Stimulated activated CD4-positive, alpha-beta T cell treated with anti-CD3 and anti-CD28 coated beads, Interleukin-15, amount 100 ng/mL, for 24 hours (primary cell): ENCODE measurements around the gene IRF8.
"Not testable (repeated sequence)": the region's sequence is repeated elsewhere in the genome, so short reads cannot be mapped to it uniquely, and the experiment has no call there.

Source experiments
- DNase-seq: peaks from one replicate; pipeline ENCODE4 v3.0.0-alpha.2; 2020

IRF8 gene

DNA sequence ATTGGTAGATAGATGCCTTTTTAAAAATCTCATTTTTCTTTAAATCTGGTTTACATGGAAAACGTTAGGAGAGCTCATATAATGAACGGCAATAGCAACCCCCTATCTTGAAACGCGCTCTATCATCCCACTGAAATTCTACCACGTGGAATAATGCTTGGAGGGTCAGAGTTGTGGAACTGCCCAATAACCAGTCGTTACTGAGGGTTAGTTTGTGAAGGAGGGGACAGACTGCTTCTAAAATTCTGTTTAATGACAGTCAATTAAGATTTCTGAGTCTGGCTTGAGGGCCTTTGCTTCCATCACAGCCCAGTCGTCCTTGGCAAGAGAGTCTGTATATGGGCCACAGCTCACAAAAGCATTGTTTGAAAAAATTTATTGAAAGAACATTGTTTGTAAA is 482 bp downstream of the IRF8 start:
- no peak for DNase-seq

DNA sequence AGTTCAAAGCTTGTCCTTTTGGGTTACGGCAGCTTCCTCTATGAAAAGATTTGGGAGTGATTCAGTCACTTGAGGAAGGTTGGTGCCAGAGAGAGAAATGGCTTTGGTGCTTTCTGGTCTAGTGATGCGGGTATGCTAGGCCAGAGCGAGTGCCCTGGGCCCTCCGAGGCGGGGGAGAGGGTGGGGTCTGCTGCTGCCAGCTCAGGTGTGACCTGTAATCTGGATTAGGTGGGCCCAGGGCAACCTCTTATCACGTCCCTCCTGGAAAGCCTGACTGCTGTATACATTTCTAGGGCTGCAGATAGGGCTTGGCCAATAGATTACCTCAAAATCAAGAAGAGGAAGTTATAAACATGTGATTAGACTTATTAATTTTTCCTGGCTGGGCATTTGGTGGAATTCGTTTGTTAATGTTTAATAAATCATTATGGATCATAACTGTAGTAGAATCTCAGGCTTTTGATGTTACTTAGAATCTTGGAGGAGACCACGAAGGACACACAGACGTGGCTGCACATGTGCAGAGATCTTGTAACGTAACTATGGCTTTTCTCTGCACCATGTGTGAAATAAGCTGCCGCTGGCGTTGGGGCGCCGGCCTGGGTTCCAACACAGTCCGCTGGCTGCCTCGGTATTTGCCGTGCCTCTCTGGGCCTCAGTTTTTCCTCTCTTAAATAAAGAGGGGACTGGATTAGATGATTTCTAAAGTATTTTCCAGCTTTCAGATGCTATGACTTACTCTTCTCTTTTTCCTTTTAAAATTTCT is 1.2 kb downstream of the IRF8 start:
- no peak for DNase-seq

DNA sequence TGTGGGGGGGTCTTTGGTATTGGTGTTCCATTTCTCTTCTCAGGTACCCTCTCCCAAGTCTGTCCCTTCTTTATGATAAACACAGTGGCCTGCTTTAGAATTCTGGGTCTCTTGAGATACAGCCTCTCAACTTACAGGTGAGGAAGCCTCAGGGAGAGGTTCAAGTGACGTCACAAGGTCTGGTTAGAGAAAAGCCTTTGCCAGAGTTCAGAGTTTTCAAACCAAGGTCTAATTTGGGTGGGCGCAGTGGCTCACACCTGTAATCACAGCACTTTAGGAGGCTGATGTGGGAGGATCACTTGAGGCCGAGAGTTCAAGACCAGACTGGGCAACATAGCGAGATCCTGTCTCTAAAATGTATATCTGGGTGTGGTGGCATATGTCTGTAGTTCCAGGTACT is 2.1 kb downstream of the IRF8 start:
- DNase-seq, result no peak

DNA sequence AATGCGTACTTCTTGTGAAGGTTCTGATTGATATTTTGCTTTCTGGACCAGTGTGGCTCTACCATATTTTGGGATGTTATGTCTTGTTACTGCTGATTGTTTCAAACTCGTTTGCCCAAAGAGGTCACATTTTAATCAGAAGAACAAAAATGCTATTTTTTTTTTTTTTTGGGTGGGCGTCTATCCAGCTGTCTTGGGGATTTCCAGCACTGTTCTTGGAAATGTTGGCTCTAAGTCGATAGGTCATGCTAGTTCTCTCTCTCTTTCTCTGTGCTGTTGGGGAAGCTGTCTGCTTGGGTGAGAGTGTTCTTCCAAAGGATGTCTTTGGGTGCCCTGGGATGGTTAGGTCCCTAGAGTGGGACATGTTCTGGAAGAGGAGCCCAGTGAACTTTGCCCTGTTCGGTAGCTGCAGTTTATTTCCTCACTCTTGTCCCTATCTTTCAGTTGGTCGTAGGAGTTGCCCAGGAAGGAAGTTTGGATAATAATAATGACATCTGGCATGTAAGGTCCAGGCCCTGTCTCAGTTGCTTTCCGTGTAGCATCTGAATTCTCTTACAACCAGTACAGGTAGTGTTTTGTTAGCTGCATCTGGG is 2.9 kb downstream of the IRF8 start:
- DNase-seq, result no peak

- DNase-seq, result peak; percentile 78
Measured at GRCh38 chr16:85902366-85903155, 3.6 kb downstream of the IRF8 start.

DNA sequence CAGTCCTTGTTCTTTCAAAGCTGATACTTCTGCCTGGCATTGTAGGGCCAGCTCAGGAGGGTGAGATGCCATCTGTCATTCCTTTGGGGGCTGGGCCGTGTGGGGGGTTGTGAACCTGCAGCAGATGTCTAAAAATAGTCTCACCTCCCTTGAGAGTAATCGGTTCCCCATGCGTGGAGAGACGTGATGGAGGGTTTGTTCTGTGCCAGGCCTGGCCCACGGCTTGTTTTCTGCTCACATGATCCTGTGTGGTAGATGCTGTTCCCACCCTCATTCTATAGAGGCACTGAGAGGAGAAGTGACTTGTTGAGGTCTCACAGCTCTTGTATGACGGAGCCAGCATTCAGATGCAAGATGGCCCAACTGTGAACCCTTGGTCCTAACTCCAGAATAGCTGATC is 4.6 kb downstream of the IRF8 start:
- no peak for DNase-seq

DNA sequence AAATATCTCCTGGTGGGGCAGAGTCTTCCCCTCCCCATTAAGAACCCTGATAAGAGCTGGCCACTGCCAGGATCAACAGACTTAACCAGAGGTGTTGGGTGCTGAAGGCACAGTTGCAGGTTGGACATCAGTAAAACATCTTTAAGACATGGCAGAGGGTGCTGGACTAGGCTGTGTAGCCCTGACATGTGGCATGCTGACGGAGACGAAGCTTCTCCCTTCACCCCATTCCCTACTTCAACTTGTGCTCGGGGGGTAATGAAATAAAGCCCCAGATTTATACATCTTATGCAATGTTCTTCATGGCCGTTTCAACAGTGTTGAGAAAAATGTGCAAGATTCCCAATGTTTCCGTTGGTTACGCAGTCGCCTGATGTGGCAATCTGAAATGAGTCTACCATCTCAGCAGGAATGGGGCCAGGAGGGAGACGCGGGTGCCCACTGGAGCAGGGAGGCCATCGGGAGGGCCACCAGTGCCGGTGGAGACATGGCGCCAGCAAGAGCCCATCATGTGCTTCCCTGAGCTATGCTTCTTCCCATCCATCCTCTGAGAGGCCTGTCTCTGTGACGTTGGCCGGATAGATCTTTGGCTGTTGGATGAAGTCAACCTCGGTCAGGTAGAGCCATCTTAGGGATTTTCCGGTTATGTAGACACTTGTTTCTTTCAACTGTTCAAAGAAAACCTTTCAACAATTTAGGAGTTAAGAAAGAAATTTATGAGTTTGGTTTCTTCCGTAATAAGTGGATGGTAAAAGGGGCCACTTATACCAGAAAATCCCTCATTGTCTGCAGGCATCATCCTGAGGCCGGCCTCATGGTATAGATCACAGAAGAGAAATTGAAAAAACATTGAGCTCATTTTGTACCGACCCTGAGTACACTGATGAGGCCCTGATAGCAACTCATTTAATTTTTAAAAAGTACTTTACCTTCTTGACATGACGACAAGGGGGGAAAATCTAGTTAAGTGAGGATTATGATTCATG is 6.4 kb downstream of the IRF8 start:
- no peak for DNase-seq

DNA sequence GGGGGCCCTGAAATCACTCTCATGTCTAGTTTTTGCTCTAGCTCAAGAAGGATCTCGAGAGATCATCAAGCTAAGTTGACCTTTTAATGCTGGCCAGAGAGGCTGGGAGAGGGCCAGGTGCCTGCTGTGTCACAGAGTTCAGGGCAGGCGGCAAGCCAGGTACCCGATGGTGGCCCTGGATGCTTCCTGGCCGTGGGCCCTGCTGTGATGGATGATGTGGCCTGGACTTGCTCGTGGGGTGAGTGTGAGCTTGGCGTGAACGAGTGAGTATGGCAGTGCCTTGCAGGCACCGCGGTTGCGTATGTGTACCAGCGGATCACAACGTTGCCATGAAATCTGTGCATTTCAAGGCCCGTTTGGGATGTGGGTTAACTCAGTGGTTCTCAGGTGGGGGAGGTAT is 7.4 kb downstream of the IRF8 start:
- DNase-seq, result no peak

GRCh38 chr16:85907231-85907630 is 8.3 kb downstream of the IRF8 start:
- DNase-seq, result not testable (repeated sequence)

DNA sequence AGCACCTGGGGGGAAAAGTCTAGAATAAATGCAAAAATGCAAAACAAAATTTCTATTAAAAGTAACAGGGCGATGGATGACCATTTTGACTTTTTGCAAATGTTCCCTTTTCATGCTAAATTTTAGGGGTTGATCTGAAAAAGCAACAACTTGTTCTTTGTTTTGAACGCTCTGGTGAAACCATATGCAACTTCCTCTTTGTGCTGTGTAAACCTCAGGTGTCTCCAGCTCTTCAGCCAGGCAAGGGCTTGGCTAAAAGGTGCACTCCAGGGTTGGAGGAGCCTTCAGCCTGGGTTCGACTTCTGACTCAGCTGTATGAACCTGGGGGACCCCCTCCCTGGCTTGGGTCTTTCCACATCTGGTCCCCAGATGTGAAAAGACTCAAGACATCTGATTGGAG is 9.5 kb downstream of the IRF8 start:
- no peak for DNase-seq

DNA sequence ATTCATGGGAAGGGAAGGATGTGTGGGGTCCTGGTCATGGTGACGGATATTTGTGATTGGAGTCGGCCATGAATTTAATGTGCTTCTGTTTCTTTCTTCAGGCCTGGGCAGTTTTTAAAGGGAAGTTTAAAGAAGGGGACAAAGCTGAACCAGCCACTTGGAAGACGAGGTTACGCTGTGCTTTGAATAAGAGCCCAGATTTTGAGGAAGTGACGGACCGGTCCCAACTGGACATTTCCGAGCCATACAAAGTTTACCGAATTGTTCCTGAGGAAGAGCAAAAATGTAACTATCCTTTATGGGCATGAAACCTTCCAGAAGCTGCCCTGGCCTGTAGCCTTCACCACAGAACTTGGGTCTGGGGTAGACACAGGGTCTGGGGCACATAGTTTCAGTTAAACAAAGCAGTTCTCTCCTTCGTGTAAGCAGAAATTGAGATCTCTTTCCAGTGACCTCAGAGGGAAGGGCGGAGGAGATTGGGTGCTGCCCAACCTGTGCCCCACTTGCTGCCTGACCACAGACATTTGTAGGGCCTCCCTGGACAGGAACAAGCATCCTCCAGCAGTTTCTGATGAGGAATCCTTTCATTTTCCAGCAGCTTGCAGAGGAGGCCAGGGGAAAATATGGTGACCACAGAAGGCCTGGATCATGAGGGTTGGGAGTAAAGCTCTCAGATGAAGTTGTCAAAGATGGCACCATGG is 10.1 kb downstream of the IRF8 start:
- no peak for DNase-seq

GRCh38 chr16:85909932-85910853 is 11.2 kb downstream of the IRF8 start:
- DNase-seq, result no peak

DNA sequence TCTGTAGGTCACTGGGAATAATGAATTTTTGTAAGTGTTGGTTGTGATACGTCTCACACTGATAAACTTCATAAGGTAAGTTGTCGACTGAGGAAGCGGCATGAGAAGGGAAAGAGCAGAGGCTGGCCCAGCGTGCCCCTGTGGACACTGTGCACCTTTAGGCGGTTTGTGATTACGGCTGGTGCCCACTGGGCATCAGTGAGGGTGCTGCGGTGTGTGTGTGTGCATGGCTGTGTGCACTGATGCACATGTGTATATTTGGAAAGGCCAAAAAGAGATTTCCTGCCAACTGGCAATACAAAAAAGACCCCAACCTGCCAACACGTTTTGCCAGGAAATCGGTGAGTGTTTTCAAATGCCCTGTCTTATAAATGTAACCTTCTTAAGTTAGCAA is 11.9 kb downstream of the IRF8 start:
- no peak for DNase-seq

GRCh38 chr16:85911251-85911930 is 12.4 kb downstream of the IRF8 start:
- DNase-seq, result no peak

DNA sequence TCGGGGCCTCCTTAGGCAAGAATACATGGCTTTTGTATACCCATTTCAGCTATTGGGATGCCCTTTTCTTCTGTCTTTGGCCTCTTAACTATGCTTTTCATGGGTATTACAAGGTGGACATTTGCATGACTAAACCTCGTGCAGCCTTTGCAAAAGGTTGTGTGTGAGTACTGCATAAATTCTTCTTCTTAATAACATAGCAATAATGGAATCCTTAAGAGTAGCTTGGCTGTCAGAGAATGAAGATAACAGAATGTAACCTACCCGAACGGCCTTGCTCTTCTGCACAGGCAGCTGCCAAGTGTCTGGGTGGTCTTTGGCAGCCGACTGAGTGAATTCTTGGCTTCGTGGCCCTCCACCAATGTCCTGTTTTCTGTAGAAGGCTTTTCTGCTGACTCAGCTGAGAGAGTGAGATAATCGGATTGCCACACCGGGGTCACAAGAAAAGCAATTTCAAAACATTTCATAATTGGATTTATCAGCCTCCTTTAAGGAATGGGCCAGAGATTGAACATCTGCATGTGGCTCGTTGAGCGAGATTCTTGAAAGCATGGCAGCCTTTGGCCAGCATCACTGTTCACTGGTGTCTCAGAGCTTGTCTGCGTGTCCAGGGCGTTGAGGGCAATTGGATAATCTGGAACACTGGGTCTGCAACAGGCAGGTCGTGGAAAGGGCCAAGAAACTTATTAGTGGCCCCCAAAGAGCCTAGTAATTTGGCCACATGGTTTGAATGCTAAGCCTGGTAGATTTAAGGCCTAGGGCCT is 13.4 kb downstream of the IRF8 start:
- DNase-seq, result no peak

GRCh38 chr16:85913141-85913601 is 14.2 kb downstream of the IRF8 start:
- no peak for DNase-seq

- no peak for DNase-seq
Measured at GRCh38 chr16:85913688-85914422, 14.9 kb downstream of the IRF8 start.

- DNase-seq, result no peak
Measured at GRCh38 chr16:85914423-85914794, 15.4 kb downstream of the IRF8 start.
